C4-2B (cell line): Measurements from ENCODE around the gene CMBL.
A peak's percentile ranks its signal among the peaks of the same experiment; 100 is the strongest.

Experiments used
- ZFX ChIP-seq: fragments of 450-650 bp; IDR thresholded peaks from 2 replicates; pipeline ENCODE4 v1.6.1; 2017
- TF ChIP-seq, protein P1 (sequence below): fragments of 450-650 bp; conservative IDR thresholded peaks from 2 replicates; pipeline ENCODE4 v1.5.1; 2017; ENCODE audit warnings: mild to moderate bottlenecking

DNA sequence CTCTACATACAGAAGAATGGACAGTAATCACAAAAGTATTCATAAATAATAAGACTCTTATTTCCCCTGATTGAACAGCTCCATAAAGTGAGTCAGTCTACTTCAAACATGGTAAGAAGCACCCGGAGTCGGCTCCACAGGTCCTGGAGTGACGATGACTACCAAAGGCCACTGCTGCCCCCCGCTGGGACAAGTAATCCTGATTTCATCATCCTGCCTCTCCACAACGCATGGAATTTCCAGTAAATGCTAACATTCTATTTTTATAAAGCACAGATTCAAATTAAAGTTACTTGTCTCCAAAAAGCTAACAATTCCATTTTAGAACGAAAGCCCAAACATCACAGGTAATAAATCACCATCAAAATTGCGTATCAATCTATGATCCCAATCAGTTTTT, 74.2 kb downstream of the CMBL start:
- TF ChIP-seq, protein P1, sequence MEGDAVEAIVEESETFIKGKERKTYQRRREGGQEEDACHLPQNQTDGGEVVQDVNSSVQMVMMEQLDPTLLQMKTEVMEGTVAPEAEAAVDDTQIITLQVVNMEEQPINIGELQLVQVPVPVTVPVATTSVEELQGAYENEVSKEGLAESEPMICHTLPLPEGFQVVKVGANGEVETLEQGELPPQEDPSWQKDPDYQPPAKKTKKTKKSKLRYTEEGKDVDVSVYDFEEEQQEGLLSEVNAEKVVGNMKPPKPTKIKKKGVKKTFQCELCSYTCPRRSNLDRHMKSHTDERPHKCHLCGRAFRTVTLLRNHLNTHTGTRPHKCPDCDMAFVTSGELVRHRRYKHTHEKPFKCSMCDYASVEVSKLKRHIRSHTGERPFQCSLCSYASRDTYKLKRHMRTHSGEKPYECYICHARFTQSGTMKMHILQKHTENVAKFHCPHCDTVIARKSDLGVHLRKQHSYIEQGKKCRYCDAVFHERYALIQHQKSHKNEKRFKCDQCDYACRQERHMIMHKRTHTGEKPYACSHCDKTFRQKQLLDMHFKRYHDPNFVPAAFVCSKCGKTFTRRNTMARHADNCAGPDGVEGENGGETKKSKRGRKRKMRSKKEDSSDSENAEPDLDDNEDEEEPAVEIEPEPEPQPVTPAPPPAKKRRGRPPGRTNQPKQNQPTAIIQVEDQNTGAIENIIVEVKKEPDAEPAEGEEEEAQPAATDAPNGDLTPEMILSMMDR, result peak; percentile 41
- no peak for TF ChIP-seq ZFX
